Measurements from ENCODE around the gene GPR78. TPM values are rescaled to one million over a fixed set of nuclear protein-coding genes. Genes with fewer than 3 reads are reported as not detected.

GPR78 gene
- total RNA-seq, 1 experiment from 2014 or later: not detected

- in situ Hi-C loops (cut with HindIII; ENCODE audit: low pct_unique_long_range_greater_than_20kb, low sequenced_read_pairs) (no loop called here), intact Hi-C loops (cut with micrococcal nuclease; ENCODE audit: unreplicated experiment) (no loop called here)
- ChIA-PET POLR2A (no interaction called here), CTCF (no interaction called here)
- Histone ChIP-seq H3K4me1 (ENCODE audit: control insufficient read depth, insufficient read depth, low read length) (no peaks in the 10 kb centered on the region), H3K9me3 (ENCODE audit: control insufficient read depth, insufficient read depth, low read depth, low read length) (no peaks in the 10 kb centered on the region), H3K4me3 (ENCODE audit: low read depth in 2 of 2, low read length in 2 of 2) (no peak overlapping the region), H3K27me3 (ENCODE audit: control insufficient read depth, insufficient read depth, low read length) (no peaks in the 10 kb centered on the region), H3K27ac (ENCODE audit: low read length) (no peak overlapping the region), H3K36me3 (ENCODE audit: control insufficient read depth, insufficient read depth, low read length) (no peaks in the 10 kb centered on the region)
- ATAC-seq (no peak), DNase-seq (ENCODE audit: low read depth, low spot score) (no peak)
- TF ChIP-seq CTCF (IDR thresholded peaks at IDR 0.05) (no peak), REST (IDR thresholded peaks at IDR 0.05; ENCODE audit: insufficient read depth in 1 of 2, low read depth in 2 of 2, low read length in 1 of 2) (no peak), SIN3A (IDR thresholded peaks at IDR 0.05; ENCODE audit: borderline replicate concordance, insufficient read depth, low read depth, low read length) (no peak), TCF7L2 (IDR thresholded peaks at IDR 0.05; ENCODE audit: low read depth, low read length) (no peak), POLR2AphosphoS5 (IDR thresholded peaks at IDR 0.05; ENCODE audit: low read depth, low read length) (no peak)
- BruUV-seq (replicated peaks): no TSS peak
Measured at GRCh38 chr4:8564595-8564994, 15.6 kb upstream of the GPR78 start.

GRCh38 chr4:8568068-8568668, 12.0 kb upstream of the GPR78 start:
- H3K9me3 ChIP-seq (ENCODE audit: control insufficient read depth, insufficient read depth, low read depth, low read length): no peaks in the 10 kb centered on the region
- no peak for ATAC-seq
- in situ Hi-C loops (cut with HindIII; ENCODE audit: low pct_unique_long_range_greater_than_20kb, low sequenced_read_pairs): no loop called here
- no peaks in the 10 kb centered on the region for H3K4me1 ChIP-seq (ENCODE audit: control insufficient read depth, insufficient read depth, low read length)
- no peak for TF ChIP-seq REST (IDR thresholded peaks at IDR 0.05; ENCODE audit: insufficient read depth in 1 of 2, low read depth in 2 of 2, low read length in 1 of 2)
- no peak for TF ChIP-seq SIN3A (IDR thresholded peaks at IDR 0.05; ENCODE audit: borderline replicate concordance, insufficient read depth, low read depth, low read length)
- no peak for TF ChIP-seq CTCF (IDR thresholded peaks at IDR 0.05)
- no peak for TF ChIP-seq TCF7L2 (IDR thresholded peaks at IDR 0.05; ENCODE audit: low read depth, low read length)
- TF ChIP-seq POLR2AphosphoS5 (IDR thresholded peaks at IDR 0.05; ENCODE audit: low read depth, low read length): no peak
- ChIA-PET CTCF (no interaction called here), POLR2A (no interaction called here)
- H3K4me3 ChIP-seq (ENCODE audit: low read depth in 2 of 2, low read length in 2 of 2): no peak overlapping the region
- H3K27ac ChIP-seq (ENCODE audit: low read length): no peak overlapping the region
- DNase-seq (ENCODE audit: low read depth, low spot score): no peak
- no TSS peak for BruUV-seq (replicated peaks)
- no peaks in the 10 kb centered on the region for H3K27me3 ChIP-seq (ENCODE audit: control insufficient read depth, insufficient read depth, low read length)
- no peaks in the 10 kb centered on the region for H3K36me3 ChIP-seq (ENCODE audit: control insufficient read depth, insufficient read depth, low read length)
- intact Hi-C loops (cut with micrococcal nuclease; ENCODE audit: unreplicated experiment): no loop called here
